PC-3 (cell line): ENCODE data around the gene ACP4.

ENCODE experiments used
- CTCF ChIP-seq: fragments of 300-600 bp; sonication (generic); conservative IDR thresholded peaks from 2 replicates; pipeline ENCODE4 v1.5.1; 2017; ENCODE audit warnings: antibody characterized with exemption, low read depth, mild to moderate bottlenecking, low read length
- EZH2 ChIP-seq: fragments of 300-600 bp; sonication (generic); IDR thresholded peaks from one replicate; pipeline ENCODE4 v1.6.1; 2017; ENCODE audit warnings: antibody characterized with exemption, mild to moderate bottlenecking, low read length; ENCODE audit not compliant: unreplicated experiment
- EZH2phosphoT487 ChIP-seq: fragments of 300-600 bp; sonication (generic); IDR thresholded peaks from 2 replicates; pipeline ENCODE4 v1.6.1; 2018; ENCODE audit warnings: mild to moderate bottlenecking, antibody characterized with exemption, low read length, borderline replicate concordance

GRCh38 chr19:50770888-50771287 lies 19.3 kb upstream of the ACP4 start:
- TF ChIP-seq CTCF (no peak), EZH2 (no peak), EZH2phosphoT487 (no peak)
